Urothelium cell line (cell line): ENCODE results near the gene KCNC4.

Source experiments
- DNase-seq: peaks from one replicate; pipeline ENCODE4 v3.0.0; 2011; ENCODE audit warnings: low spot score, mixed read lengths
- FAIRE-seq: peaks from 2 replicates; lab custom pipeline; 2011; peaks lifted over from hg19 to GRCh38; lab: Jason Lieb, UNC

KCNC4 gene

DNA sequence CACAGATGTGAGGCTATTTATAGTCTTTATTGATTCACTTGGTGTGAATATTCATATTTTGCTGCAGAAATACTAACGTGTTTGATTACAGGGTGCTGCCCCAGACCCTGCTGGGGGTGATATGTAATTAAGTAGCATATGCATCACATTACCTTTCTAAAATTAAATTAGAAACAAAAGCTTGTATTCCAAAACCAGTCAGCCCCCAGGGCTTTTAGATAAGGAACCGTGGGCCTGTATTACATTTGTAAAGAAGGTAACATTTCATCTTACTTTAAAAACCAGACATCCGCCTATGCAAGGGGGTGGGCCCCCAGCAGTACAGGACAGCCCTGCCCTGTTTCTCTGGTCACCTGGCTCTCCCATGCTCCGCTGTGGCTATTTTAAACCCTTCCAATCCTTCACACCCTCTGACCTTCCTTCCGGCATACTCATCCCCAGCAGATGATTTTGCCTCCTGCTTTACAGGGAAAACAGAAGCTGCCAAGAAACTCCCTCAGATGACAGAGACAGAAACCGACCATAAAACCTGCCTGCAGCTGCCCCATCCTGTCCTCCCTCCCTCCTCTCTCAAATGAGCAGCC is 22.0 kb upstream of the KCNC4 start:
- FAIRE-seq (no peak), DNase-seq (no peak)

DNA sequence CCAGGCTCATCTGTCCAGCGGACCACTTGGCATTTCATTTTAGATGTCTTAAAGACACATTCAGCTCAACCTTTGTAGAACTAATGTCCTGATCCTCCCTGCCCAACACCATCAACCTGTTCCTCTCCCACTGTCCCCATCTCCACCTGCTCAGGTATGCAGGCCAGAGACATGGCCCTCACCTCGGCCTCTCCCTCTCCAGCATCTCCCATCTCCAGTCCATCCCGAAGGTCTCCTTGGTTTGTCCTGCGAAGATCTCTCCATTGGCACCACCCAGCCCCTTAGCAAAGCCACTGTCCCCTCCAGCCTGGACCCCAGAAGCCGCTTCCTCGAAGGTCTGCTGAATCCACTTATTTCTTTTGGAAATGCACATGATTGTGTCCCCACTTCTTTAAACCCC is 20.9 kb upstream of the KCNC4 start:
- no peak for DNase-seq
- FAIRE-seq = no peak

DNA sequence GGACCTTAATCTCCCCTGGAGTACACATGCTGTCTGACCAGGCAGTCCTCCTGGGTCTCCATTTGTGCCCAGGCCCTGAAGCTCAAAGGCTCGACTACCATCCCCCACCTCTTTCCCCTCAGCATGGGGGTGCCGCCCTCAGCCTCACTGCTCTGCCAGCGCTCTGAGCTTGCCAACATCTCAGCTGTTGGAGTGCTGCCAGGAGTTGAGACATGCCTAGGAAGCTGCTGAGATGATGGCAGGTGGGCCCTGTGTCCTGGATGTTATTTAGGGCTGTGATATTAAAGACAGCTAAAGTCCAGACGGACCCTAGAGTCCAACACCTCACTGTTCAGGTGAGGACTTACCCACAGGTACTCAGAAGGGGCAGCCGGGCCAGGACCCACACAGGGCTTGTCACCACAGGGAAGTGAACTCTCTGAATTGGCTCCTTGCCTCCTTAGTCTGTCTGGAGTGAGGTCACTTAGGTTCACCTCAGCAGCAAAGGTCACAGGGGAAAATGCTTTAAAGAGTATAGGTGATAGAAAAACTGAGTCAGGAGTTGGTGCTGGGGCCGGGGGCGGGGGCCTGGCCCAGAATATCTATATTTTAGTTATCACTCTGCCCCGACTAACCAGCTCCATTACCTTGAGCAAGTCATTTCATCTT is 19.7 kb upstream of the KCNC4 start:
- FAIRE-seq (no peak), DNase-seq (no peak)

DNA sequence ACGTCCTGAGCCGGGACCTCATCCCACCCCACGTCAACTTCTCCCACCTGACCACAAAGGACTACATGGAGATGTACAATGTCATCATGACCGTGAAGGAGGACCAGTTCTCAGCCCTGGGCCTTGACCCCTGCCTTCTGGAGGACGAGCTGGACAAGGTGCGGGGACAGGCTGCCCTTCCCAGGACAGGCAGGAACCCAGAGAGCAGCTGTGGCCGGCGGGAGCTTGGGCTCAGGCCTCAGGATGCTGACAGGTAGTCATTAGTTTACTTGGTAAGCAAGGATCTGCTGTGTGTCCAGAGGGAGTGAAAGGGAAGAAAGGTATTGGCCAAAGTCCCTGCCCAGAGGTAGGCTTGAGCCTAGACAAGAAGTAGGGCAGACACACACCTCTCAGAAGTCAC is 17.6 kb upstream of the KCNC4 start:
- FAIRE-seq (no peak), DNase-seq (no peak)

DNA sequence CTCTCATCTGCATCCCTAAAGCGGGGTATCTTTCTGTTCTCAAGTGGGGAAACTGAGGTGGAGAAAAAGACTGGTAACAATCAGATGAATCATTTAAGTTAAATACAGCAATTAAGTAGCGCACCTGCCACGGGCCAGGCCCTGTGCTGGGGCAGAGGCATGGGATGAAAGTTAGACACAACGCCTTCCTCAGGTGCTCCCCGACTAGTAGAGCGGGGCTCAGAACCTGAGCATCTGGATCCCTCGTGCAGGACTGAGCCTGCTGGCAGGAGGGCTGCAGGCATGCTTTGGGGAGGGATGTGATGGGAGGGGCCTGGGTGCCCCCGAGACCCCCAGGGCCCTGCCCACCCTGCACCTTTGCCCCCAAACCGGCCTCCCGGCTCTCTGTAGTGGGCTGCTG is 14.9 kb upstream of the KCNC4 start:
- DNase-seq (no peak), FAIRE-seq (no peak)

DNA sequence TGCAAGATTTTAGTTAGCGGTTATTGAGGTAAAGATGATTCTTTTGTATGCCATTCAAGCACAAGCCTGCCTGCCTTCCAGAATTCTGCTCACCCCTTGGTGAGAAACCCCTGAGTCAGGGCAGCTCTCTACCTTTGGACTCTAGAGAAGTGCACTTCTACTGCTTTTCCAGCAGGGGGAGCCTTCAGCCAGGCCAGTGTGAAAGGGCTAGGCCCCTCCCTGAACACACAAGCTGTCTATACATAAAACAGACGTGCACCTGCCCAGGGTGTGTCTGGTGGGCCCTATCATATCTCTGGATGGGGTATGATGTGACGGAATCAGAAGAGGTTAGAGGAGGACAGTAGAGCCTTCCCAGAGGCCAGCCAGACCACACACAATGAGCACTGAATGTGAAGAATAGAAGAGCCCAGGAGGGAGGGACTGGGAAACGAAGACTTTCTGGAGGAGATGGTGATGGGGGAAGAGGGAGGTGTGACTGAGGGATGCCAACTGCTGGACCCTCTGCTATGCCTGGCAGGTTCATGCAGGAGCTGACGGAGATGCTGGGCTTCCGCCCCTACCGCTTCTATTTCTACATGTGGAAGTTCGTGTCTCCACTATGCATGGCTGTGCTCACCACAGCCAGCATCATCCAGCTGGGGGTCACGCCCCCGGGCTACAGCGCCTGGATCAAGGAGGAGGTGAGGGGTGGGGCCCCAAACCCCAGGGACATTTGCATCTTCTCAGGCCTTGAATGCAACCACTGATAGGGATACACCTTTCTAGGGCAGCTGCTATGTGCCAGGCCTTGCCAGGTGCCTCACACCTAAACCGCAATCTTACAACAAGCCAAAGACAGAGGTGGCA is 13.0 kb upstream of the KCNC4 start:
- DNase-seq = peak; percentile 91
- peak; percentile 81 for FAIRE-seq

DNA sequence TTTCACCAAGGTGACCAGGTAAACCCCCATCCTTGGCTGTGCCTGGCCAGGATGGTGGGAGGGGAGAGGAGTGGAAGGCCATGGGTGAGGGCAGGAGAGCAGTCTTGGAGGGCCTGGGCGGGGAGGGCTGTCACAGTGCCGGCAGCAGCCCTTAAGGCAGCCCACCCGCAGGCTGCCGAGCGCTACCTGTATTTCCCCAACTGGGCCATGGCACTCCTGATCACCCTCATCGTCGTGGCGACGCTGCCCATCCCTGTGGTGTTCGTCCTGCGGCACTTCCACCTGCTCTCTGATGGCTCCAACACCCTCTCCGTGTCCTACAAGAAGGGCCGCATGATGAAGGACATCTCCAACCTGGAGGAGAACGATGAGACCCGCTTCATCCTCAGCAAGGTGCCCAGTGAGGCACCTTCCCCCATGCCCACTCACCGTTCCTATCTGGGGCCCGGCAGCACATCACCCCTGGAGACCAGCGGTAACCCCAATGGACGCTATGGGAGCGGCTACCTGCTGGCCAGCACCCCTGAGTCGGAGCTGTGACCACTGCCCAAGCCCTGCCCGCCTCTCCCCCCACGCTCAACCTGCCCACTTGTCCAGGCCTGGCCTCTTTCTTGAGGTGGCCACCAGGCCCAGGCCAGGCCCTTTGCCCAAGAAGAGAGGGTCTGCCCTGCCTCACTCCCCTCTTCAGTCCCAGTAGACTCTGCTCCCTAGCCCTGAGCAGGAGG is 12.0 kb upstream of the KCNC4 start:
- no peak for DNase-seq
- FAIRE-seq = peak; percentile 27

DNA sequence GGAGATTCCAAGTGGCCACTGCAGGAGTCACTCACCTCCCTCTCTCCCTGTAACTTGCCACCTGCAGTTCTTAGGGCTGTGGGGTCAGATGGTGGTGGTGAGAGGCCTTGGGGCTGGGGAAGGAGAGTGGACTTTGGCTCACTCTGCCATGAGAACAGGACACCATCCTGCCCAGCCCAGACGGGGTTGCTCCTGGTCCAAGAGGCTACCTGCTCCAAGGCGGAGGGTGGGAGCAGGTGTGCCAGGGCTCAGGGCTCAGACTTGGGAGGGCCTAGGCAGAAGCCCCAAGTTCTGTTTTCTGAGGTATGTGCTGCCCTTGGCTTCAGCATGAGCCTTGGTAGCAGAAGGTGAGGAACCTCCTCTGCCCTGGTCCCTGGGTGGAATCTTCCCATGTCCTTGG is 11.4 kb upstream of the KCNC4 start:
- no peak for DNase-seq
- no peak for FAIRE-seq

DNA sequence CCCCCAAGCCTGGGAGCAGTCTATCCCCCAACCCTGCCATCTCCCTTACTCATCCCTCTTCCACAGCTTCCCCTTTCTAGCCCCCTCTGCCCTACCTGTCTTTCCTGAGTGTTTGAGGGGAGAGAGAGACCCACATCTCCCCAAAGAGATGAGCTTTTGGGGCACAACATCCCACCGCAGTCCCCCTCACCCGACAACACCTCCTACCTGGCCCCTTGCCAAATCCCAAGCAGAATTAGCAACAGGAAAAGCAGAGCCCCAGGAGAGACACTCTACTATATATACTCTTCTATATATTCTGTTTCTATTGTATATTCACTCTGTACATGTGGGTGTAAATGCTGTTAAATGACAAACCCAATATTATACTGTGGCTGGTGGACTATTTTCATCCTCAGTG is 9.9 kb upstream of the KCNC4 start:
- no peak for DNase-seq
- no peak for FAIRE-seq

DNA sequence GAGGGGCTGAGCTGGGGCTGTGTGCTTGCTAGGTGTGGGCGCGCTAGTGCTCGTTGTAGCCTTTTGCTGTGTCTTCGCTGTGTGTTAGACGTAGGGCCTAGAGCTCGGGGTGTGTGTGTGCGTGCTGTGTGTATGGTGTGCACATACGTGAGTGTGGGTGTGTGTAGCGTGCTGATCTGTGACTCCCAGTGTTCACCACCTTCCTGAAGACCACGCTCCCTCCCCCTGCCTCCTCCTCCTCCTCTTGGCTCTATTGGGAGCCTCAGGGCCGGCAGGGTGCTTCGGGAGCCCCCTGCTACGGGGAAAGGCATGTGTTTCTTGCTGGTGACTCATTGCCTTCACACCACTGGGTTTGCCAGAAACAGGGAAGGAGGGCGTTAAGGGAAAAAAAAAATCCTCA is 9.4 kb upstream of the KCNC4 start:
- FAIRE-seq (no peak), DNase-seq (no peak)

DNA sequence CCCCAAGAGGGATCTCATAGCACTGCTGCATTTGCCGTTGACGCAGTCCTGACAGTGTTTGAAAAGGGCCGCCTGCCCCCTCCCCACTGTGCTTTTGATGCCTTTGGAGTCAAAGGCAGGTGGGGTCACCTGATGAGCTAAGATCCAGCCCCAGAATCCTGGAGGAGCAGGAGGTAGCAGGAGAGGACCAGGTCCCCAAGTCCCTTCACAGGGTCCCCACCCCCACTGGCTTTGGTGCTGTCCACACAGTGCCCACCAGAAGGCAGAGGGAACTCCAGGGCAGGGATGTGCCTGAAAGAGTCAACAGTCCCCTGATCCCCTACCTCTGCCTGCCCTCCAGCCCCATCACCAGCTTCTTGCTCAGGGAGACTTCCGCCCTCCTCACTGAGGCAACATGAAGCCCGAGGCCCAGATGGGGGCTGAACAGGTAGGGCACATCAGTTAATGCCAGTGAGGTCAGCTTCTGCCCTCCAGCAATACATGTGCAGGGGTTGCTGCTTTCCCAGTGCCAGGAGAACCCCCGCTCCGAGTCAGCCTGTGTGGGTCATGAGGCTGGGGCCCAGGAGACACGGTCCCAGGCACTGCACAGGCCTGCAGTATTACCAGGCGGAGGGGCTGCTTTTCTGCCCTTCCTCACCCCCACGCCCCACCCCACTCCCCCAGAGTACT is 8.8 kb upstream of the KCNC4 start:
- FAIRE-seq (no peak), DNase-seq (no peak)

DNA sequence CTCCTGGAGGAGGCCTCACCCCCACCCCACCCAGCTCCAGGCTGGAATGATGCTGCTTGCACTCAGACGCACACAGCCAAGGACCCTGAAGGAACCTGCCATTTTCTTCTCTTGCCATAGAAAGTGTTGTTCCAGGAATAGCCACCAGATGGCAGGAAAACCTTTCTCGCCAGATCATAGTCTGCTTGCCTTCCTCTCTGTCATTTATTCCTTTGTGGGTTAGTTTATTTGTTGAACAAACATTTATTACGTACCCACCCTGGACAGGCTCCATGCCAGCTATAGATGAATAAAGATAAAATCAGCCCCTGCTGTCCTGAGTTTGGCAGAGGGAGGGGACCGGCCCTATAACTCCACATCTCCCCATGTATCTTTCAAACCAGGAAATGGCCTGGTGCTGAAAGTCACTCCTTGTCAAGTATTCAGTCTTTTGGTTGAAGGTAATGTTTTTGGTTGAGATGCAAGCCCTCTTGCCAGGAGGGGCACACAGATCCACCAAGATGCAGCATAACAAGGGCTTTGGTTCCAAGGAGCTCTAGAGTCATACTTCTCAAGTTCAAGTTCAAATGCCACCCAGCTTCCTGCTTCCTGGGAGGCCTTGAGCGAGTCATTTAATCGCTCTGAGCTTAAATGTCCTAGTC is 7.0 kb upstream of the KCNC4 start:
- DNase-seq (peak; percentile 72), FAIRE-seq (peak; percentile 69)

DNA sequence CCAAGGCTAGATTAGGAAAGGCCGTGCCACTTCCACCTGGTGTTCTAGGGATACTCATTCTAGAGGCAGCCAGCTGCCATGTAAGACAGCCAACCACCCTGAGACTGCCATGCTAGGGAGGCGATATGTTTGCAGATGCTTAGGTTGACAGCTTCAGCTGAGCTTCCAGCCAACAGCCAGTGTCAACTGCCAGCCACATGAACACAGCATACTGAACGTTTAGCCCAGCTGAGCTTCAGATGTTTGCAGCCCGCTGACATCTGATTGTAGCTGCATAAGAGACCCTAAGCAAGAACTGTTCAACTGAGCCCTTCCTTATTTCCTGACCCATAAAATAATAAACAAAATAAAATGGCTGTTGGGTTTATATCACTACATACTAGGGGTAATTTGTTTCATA is 5.0 kb upstream of the KCNC4 start:
- no peak for FAIRE-seq

DNA sequence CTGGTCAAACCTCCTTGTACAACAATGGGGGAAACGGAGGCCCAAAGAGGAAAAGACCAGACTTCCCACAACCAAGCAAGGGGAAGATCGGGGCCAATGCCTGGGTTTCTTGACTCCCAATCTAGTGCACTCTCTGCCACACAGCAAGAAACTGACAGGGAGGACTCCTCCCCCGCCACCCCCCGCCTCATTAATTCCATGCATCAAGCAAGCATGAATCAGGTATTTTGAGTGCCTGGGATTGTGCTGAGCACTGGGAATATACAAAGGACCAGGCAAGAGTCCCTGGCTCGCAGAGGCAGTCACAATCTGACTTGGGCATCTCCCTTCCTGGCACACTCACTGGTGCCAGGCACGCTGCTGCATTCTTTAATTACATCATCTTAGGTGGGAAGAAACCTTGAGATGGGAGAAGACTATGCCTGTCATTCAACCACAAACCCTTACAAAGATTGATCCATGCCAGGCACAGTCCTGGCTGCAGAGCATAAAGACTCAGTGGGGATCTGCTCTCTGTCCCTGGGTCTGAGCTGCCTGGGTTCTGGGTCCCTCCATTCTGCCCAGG is 4.4 kb upstream of the KCNC4 start:
- FAIRE-seq = no peak
- DNase-seq = no peak

More for the DNA sequence above, 5.0 kb upstream of the KCNC4 start:
- no peak for DNase-seq

DNA sequence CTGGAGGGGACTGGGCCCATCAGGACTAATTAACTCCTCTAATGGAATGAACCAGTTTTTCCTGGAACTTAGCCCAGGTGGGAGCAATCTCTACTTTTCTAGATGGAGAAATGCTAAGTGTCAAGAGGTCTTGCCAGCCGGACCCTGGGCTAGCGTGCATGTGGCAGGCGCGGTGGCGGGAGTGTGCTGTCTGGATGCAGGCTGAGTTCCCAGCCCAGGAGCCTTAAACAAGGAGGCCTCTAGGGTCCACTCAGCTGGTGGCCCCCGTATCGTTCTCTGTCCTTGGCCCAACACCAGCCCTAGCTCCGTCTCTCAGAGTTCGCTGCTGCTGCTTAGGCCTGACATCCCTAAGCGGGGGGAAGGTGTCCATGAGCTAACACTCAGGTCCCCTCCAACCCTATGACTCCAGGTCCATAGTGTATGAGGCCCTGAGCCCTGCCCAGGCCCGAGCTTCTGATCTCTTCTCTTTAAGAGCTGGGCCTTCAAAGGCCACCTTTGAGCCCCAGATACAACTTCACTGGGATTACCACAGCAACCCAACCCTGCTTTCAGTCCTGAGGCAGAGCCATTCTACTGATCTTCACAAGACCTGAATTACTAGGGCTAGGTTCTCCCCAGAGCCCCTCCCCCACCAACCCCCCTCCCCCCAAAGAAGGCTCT is 3.7 kb upstream of the KCNC4 start:
- FAIRE-seq (no peak), DNase-seq (no peak)

DNA sequence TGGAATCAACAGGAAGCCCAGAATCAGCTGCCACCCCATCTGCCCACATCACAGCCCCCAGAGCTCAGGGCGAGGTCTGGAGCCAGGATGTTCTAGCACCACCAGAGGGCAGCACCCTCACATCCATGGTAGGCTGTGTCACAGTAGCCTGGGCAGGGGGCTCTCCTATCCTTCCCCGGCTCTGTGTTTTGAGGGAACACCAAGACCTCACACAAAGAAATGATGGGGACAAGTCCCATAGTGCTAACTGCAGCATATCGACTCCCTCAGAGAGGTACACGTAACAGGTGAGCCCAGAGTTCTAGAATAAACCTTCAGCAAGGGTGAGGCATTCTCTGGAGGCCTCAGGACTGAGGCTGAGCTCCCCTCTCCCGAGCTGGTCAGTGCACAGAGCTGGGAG is 2.3 kb upstream of the KCNC4 start:
- DNase-seq (peak; percentile 76), FAIRE-seq (no peak)

DNA sequence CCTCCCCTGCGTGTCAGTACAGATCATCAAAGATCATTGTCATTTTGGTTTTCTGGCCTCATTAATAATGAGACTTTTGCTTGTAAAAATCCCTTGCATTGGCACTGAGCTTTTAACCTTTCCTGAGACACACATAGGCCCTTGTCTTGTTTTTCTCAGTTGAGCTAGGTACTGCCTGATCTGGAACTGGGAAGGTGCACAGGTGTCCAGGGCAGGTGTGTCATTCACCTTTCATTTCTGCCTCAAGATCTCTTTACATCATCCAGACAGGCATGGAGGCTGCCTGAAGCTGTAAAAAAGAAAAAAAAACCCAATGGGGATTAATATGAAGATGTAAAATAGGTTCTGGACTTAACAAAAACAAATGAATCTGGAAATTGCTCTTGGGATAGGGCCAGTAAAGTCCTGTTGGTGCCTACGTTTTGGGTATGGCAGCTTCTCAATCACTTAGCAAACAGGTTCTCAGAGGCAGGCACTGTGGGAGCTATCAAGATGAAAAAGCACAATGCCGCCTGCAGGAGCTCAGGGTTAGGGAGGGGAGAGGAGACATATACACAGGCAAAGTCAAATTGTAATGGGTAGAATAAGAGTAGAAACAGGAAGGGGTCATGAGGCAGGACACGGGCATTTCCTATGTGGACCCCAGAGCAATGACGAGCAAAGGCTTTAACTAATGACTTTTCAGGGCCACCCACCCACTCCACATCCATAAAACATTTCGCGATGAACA is 1.0 kb upstream of the KCNC4 start:
- FAIRE-seq = no peak
- DNase-seq = no peak

DNA sequence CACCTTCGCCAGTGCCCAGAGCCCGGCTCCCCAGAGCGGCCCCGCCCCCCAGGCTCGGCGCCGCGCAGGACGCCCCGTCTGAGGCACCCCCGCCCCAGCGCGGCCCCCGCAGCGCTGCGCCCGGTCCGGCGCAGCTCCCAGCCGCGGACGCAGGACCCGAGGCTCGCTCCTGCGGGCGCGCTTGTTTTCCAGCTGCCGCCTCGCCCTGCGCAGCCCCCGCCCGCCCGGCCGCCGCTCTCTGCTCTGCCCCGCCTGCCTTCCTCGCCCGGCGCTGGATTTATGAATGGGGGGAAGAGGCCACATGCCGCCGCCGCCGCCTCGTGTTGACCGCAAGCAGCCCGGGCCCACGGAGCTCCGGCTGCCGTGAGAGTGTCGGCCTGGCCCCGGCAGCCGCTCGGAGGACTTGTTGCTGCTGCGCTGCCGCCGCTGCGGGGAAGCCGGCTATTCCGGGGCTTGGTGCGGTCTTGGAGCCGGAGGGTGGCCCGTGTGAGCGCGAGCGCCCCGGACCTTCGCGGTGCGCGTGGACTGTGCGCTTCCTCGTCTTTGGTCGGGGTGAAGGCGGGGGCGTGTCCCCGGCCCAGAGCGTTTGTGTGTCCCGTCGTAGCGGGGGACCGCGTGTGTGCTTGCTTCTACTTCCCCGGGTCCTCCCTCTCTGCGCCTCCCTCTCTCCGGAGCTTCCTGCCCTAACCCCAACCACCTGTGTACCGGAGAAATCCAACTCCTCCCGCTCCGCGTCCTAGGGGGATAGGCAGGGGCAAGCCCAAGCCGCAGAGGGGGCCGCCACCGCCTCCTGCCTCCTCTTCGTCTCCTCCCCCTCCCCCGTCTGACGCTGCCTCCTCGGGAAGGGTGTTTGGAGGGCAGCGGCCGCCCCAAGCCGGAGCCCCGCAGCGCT is 736 bp downstream of the KCNC4 start:
- FAIRE-seq (no peak), DNase-seq (peak; percentile 66)
